Measurements from ENCODE around the gene UBTD2. TPM values are rescaled to one million over a fixed set of nuclear protein-coding genes. Genes with fewer than 3 reads are reported as not detected.

UBTD2 gene
- polyA plus RNA-seq, 1 experiment: 9.4 TPM

DNA sequence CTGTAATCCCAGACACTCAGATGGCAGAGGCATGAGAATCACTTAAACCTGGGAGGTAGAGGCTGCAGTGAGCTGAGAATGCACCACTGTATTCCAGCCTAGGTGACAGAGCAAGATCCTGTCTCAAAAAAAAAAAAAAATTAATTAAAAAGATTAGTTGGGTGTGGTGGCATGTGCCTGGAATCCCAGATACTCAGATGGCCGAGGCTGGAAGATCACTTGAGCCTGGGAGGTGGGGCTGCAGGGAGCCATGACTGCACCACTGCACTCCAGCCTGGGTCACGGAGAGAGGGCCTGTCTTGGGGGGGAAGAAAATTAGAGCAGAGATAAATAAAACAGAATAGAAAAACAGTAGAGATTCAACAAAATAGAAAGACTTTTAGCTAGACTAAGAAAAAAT is 34.9 kb downstream of the UBTD2 start:
- Histone ChIP-seq H3K4me3 (ENCODE audit: low read depth, low read length) (no peak overlapping the region), H3K36me3 (ENCODE audit: control insufficient read depth, insufficient read depth, low read length) (no peaks in the 10 kb centered on the region), H3K27me3 (ENCODE audit: control insufficient read depth, insufficient read depth, low read length) (no peaks in the 10 kb centered on the region)
- CTCF ChIA-PET: no interaction called here
- POLR2A ChIA-PET: no interaction called here
- TF ChIP-seq, protein P1, sequence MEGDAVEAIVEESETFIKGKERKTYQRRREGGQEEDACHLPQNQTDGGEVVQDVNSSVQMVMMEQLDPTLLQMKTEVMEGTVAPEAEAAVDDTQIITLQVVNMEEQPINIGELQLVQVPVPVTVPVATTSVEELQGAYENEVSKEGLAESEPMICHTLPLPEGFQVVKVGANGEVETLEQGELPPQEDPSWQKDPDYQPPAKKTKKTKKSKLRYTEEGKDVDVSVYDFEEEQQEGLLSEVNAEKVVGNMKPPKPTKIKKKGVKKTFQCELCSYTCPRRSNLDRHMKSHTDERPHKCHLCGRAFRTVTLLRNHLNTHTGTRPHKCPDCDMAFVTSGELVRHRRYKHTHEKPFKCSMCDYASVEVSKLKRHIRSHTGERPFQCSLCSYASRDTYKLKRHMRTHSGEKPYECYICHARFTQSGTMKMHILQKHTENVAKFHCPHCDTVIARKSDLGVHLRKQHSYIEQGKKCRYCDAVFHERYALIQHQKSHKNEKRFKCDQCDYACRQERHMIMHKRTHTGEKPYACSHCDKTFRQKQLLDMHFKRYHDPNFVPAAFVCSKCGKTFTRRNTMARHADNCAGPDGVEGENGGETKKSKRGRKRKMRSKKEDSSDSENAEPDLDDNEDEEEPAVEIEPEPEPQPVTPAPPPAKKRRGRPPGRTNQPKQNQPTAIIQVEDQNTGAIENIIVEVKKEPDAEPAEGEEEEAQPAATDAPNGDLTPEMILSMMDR (IDR thresholded peaks at IDR 0.05; ENCODE audit: insufficient read depth, low read depth, low read length): no peak
- DNase-seq (ENCODE audit: low read depth): no peak

DNA sequence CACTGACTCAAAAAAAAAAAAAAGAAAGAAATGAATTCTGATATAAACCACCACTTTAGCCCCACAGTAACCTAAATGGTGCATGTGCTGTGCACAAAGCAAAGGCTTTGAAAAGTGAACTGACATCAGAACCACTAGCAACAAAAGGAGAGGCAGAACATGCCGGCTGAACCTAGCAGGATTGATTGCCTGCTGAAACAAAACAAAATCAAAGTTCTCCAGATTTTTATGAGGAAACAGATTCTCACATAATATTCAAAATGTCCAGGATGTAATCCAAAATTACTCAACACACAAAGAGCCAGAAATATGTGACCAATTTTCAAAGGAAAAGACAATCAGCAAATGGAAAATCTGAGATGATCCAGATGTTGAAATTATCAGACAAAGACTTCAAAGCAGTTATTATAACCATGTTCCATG is 37.9 kb downstream of the UBTD2 start:
- POLR2A ChIA-PET: no interaction called here
- H3K4me3 ChIP-seq (ENCODE audit: low read depth, low read length): no peak overlapping the region
- no peak for DNase-seq (ENCODE audit: low read depth)

DNA sequence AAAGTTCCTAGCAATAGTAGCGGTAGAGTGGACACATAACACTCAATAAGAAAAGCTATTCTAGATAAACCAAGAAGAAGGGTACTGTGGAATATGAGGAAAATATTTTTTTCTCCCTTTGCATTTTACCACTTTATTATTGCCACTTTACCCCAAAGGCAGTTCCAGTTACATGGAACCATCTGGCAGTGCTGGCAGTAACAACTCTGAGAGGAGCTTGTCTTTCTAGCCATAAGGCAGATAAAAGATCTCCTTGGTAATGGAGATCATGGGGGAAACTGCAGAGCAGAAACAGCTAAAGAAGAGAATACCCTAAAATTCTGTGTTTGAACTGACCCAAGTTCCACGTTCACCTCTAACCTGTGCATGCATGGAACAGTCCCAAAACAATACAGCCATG is 38.5 kb downstream of the UBTD2 start:
- TF ChIP-seq, protein P1 (IDR thresholded peaks at IDR 0.05; ENCODE audit: insufficient read depth, low read depth, low read length): no peak
- Histone ChIP-seq H3K4me3 (ENCODE audit: low read depth, low read length) (no peak overlapping the region), H3K27me3 (ENCODE audit: control insufficient read depth, insufficient read depth, low read length) (no peaks in the 10 kb centered on the region), H3K36me3 (ENCODE audit: control insufficient read depth, insufficient read depth, low read length) (no peaks in the 10 kb centered on the region)
- POLR2A ChIA-PET: no interaction called here
- CTCF ChIA-PET: interaction anchor here (0.5 kb wide), 1 partner anchor 28 kb away, joined by 3 read pairs; no protein-coding TSS in a partner anchor
- DNase-seq (ENCODE audit: low read depth): no peak

More for the DNA sequence above, 37.9 kb downstream of the UBTD2 start:
- CTCF ChIA-PET: no interaction called here
- no peaks in the 10 kb centered on the region for H3K36me3 ChIP-seq (ENCODE audit: control insufficient read depth, insufficient read depth, low read length)
- no peaks in the 10 kb centered on the region for H3K27me3 ChIP-seq (ENCODE audit: control insufficient read depth, insufficient read depth, low read length)
- TF ChIP-seq, protein P1 (IDR thresholded peaks at IDR 0.05; ENCODE audit: insufficient read depth, low read depth, low read length): no peak

DNA sequence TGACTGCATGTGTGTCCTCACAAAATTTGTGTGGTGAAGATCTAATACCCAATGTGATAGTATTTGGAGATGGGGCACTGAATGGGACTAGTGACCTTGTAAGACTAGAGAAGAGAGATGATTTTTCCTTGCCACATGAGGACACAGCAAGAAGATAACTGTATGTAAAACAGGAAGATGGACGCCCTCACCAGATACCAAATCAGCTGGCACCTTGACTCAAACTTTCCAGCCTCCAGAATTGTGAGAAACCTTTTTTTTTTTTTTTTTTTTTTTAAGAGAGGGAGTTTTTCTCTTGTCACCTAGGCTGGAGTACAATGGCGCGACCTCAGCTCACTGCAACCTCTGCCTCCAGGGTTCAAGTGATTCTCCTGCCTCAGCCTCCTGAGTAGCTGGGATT is 40.3 kb downstream of the UBTD2 start:
- DNase-seq (ENCODE audit: low read depth): no peak
- Histone ChIP-seq H3K27me3 (ENCODE audit: control insufficient read depth, insufficient read depth, low read length) (no peaks in the 10 kb centered on the region), H3K36me3 (ENCODE audit: control insufficient read depth, insufficient read depth, low read length) (no peaks in the 10 kb centered on the region), H3K4me3 (ENCODE audit: low read depth, low read length) (no peak overlapping the region)
- ChIA-PET CTCF (no interaction called here), POLR2A (no interaction called here)
- TF ChIP-seq, protein P1 (IDR thresholded peaks at IDR 0.05; ENCODE audit: insufficient read depth, low read depth, low read length): no peak

DNA sequence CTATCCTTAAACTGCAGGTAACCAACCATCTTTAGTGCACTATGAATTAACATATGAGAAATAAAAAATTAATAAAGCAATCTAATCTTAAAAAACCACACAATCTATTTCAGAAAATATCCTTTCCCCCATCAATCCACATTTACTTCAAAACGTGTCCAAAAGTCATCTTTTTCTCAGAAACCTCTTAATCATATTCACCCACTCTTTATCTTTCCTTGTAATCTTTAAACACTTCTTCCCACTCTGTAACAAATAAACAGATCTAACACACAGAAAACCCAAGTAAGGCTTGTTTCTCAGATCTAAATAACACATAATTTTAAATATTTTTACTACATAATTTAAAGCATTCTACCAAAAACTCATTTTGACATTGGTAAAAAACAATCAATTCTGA is 45.2 kb downstream of the UBTD2 start:
- CTCF ChIA-PET: interaction anchor here (1.1 kb wide), 1 partner anchor 12 kb away, joined by 3 read pairs; no protein-coding TSS in a partner anchor

More for the DNA sequence above, 45.2 kb downstream of the UBTD2 start:
- no peak for DNase-seq (ENCODE audit: low read depth)
- POLR2A ChIA-PET: no interaction called here
- TF ChIP-seq, protein P1 (IDR thresholded peaks at IDR 0.05; ENCODE audit: insufficient read depth, low read depth, low read length): no peak
- Histone ChIP-seq H3K4me3 (ENCODE audit: low read depth, low read length) (no peak overlapping the region), H3K36me3 (ENCODE audit: control insufficient read depth, insufficient read depth, low read length) (no peaks in the 10 kb centered on the region), H3K27me3 (ENCODE audit: control insufficient read depth, insufficient read depth, low read length) (no peaks in the 10 kb centered on the region)
